Activated naive CD8-positive, alpha-beta T cell treated with anti-CD3 and anti-CD28 coated beads for 36 hours (primary cell): ENCODE data around the gene TTC4. TPM values are rescaled to one million over a fixed set of nuclear protein-coding genes. Genes with fewer than 3 reads are reported as not detected.
A peak's percentile ranks its signal among the peaks of the same experiment; 100 is the strongest.

Experiments used
- DNase-seq: peaks from one replicate; pipeline ENCODE4 v3.0.0; 2021
- H3K27ac Mint-ChIP-seq: one replicate; pipeline ENCODE4 v1.8.0; 2022; ENCODE audit warnings: mild to moderate bottlenecking, moderate library complexity, mixed read lengths
- H3K27me3 Mint-ChIP-seq: one replicate; pipeline ENCODE4 v1.8.0; 2022; ENCODE audit warnings: mild to moderate bottlenecking, mixed read lengths
- H3K36me3 Mint-ChIP-seq: one replicate; pipeline ENCODE4 v1.8.0; 2021; ENCODE audit warnings: mild to moderate bottlenecking, mixed read lengths
- H3K4me1 Mint-ChIP-seq: one replicate; pipeline ENCODE4 v1.8.0; 2021; ENCODE audit warnings: mixed read lengths
- H3K4me3 Mint-ChIP-seq: one replicate; pipeline ENCODE4 v1.8.0; 2022; ENCODE audit warnings: mild to moderate bottlenecking, moderate library complexity, mixed read lengths
- H3K9me3 Mint-ChIP-seq: one replicate; pipeline ENCODE4 v1.8.0; 2022; ENCODE audit warnings: mixed read lengths
- total RNA-seq, 2 experiments: library from RNA; stranded (reverse); gene quantifications; one replicate each; pipeline ENCODE4 v1.2.3, GENCODE V29; 2021

Gene TTC4
- total RNA-seq, 2 experiments from 2014 or later, result 40.1 to 41.4 TPM

- Mint-ChIP-seq H3K27me3 (no peaks in the 10 kb centered on the region), H3K27ac (no peak overlapping the region)
These were observed 35.8 kb downstream of the TTC4 start for GRCh38 chr1:54751426-54751825.

GRCh38 chr1:54754045-54754444 lies 38.4 kb downstream of the TTC4 start:
- Mint-ChIP-seq H3K9me3 (no peaks in the 10 kb centered on the region), H3K36me3 (no peaks in the 10 kb centered on the region), H3K4me3 (no peak overlapping the region), H3K4me1 (peaks cover 4% of the 10 kb centered on the region), H3K27me3 (no peaks in the 10 kb centered on the region), H3K27ac (no peak overlapping the region)
- no peak for DNase-seq

More at GRCh38 chr1:54751426-54751825, 35.8 kb downstream of the TTC4 start:
- Mint-ChIP-seq H3K9me3 (no peaks in the 10 kb centered on the region), H3K36me3 (no peaks in the 10 kb centered on the region), H3K4me3 (no peak overlapping the region), H3K4me1 (peaks cover 4% of the 10 kb centered on the region)
- no peak for DNase-seq

GRCh38 chr1:54754486-54755285 lies 39.0 kb downstream of the TTC4 start:
- no peaks in the 10 kb centered on the region for H3K36me3 Mint-ChIP-seq
- no peak overlapping the region for H3K4me3 Mint-ChIP-seq
- no peaks in the 10 kb centered on the region for H3K27me3 Mint-ChIP-seq

GRCh38 chr1:54757833-54758232 lies 42.2 kb downstream of the TTC4 start:
- Mint-ChIP-seq H3K36me3 (peaks cover under 1% of the 10 kb centered on the region), H3K4me1 (peaks cover 16% of the 10 kb centered on the region), H3K27me3 (no peaks in the 10 kb centered on the region), H3K9me3 (no peaks in the 10 kb centered on the region), H3K27ac (no peak overlapping the region), H3K4me3 (no peak overlapping the region)
- no peak for DNase-seq

More at GRCh38 chr1:54754486-54755285, 39.0 kb downstream of the TTC4 start:
- DNase-seq, result no peak
- H3K9me3 Mint-ChIP-seq, result no peaks in the 10 kb centered on the region
- H3K27ac Mint-ChIP-seq, result no peak overlapping the region
- H3K4me1 Mint-ChIP-seq, result peaks cover 4% of the 10 kb centered on the region

GRCh38 chr1:54758678-54759348 lies 43.2 kb downstream of the TTC4 start:
- Mint-ChIP-seq H3K9me3 (no peaks in the 10 kb centered on the region), H3K27ac (no peak overlapping the region), H3K27me3 (no peaks in the 10 kb centered on the region), H3K4me1 (peaks cover 23% of the 10 kb centered on the region), H3K4me3 (no peak overlapping the region), H3K36me3 (peaks cover 3% of the 10 kb centered on the region)
- no peak for DNase-seq

GRCh38 chr1:54763816-54764132 lies 48.1 kb downstream of the TTC4 start:
- peaks cover 26% of the 10 kb centered on the region for H3K4me1 Mint-ChIP-seq
- no peaks in the 10 kb centered on the region for H3K9me3 Mint-ChIP-seq
- H3K36me3 Mint-ChIP-seq, result peaks cover 3% of the 10 kb centered on the region
- H3K27me3 Mint-ChIP-seq, result no peaks in the 10 kb centered on the region
- H3K27ac Mint-ChIP-seq, result peak overlapping the region; percentile 92
- peak; percentile 11 for DNase-seq
- peak overlapping the region; percentile 89 for H3K4me3 Mint-ChIP-seq

GRCh38 chr1:54764133-54764921 lies 48.7 kb downstream of the TTC4 start, which contains the start of gene PARS2:
Gene PARS2 (minus strand): TSS chr1:54764523. CDS start chr1:54759161, 5,362 bp downstream.
- DNase-seq, result peak; percentile 98
- Mint-ChIP-seq H3K4me3 (peak within 1 kb of the TSS; percentile 89), H3K36me3 (peaks cover 3% of the 10 kb centered on the region), H3K27me3 (no peaks in the 10 kb centered on the region), H3K9me3 (no peaks in the 10 kb centered on the region), H3K27ac (peak within 1 kb of the TSS; percentile 92), H3K4me1 (peaks cover 26% of the 10 kb centered on the region)

- Mint-ChIP-seq H3K27ac (peak overlapping the region; percentile 82), H3K27me3 (no peaks in the 10 kb centered on the region), H3K36me3 (peaks cover 3% of the 10 kb centered on the region), H3K4me1 (peaks cover 24% of the 10 kb centered on the region), H3K9me3 (no peaks in the 10 kb centered on the region), H3K4me3 (peak overlapping the region; percentile 89)
- DNase-seq, result no peak
These were observed 49.4 kb downstream of the TTC4 start for GRCh38 chr1:54764922-54765561.

- H3K4me3 Mint-ChIP-seq, result no peak overlapping the region
These were observed 51.1 kb downstream of the TTC4 start for GRCh38 chr1:54766726-54767125.

GRCh38 chr1:54767526-54767925 lies 51.9 kb downstream of the TTC4 start:
- DNase-seq, result no peak
- H3K27ac Mint-ChIP-seq, result no peak overlapping the region
- H3K9me3 Mint-ChIP-seq, result no peaks in the 10 kb centered on the region
- peaks cover 3% of the 10 kb centered on the region for H3K36me3 Mint-ChIP-seq
- peaks cover 16% of the 10 kb centered on the region for H3K4me1 Mint-ChIP-seq
- H3K27me3 Mint-ChIP-seq, result no peaks in the 10 kb centered on the region
- H3K4me3 Mint-ChIP-seq, result no peak overlapping the region

More at GRCh38 chr1:54766726-54767125, 51.1 kb downstream of the TTC4 start:
- Mint-ChIP-seq H3K9me3 (no peaks in the 10 kb centered on the region), H3K36me3 (peaks cover 3% of the 10 kb centered on the region), H3K27me3 (no peaks in the 10 kb centered on the region), H3K4me1 (peaks cover 16% of the 10 kb centered on the region), H3K27ac (no peak overlapping the region)
- DNase-seq, result no peak

- Mint-ChIP-seq H3K4me3 (no peak overlapping the region), H3K36me3 (no peaks in the 10 kb centered on the region), H3K4me1 (peaks cover 11% of the 10 kb centered on the region), H3K27me3 (no peaks in the 10 kb centered on the region), H3K9me3 (no peaks in the 10 kb centered on the region), H3K27ac (no peak overlapping the region)
- no peak for DNase-seq
These were observed 52.4 kb downstream of the TTC4 start for GRCh38 chr1:54768093-54768492.

GRCh38 chr1:54772951-54773350 lies 57.3 kb downstream of the TTC4 start:
- Mint-ChIP-seq H3K9me3 (no peaks in the 10 kb centered on the region), H3K27me3 (no peaks in the 10 kb centered on the region), H3K4me1 (no peaks in the 10 kb centered on the region), H3K36me3 (no peaks in the 10 kb centered on the region), H3K27ac (no peak overlapping the region), H3K4me3 (no peak overlapping the region)
- no peak for DNase-seq

- no peaks in the 10 kb centered on the region for H3K9me3 Mint-ChIP-seq
These were observed 59.3 kb downstream of the TTC4 start for GRCh38 chr1:54774820-54775498.

More at GRCh38 chr1:54774820-54775498, 59.3 kb downstream of the TTC4 start:
- Mint-ChIP-seq H3K27ac (no peak overlapping the region), H3K27me3 (no peaks in the 10 kb centered on the region), H3K4me3 (no peak overlapping the region), H3K4me1 (no peaks in the 10 kb centered on the region), H3K36me3 (no peaks in the 10 kb centered on the region)
- DNase-seq, result peak; percentile 31
